SIG-M5 treated with dmso at 0.1 percent for 504 hours (cell line): ENCODE results near the gene YOD1.
"Not testable (repeated sequence)": the region's sequence is repeated elsewhere in the genome, so short reads cannot be mapped to it uniquely, and the experiment has no call there.

Experiments
- DNase-seq: peaks from one replicate; lab custom pipeline; 2025; ENCODE audit not compliant: unreplicated experiment; lab: John Stamatoyannopoulos, UW

YOD1 gene

GRCh38 chr1:207050480-207051190 lies 373 bp downstream of the YOD1 start:
- peak; percentile 17 for DNase-seq

DNA sequence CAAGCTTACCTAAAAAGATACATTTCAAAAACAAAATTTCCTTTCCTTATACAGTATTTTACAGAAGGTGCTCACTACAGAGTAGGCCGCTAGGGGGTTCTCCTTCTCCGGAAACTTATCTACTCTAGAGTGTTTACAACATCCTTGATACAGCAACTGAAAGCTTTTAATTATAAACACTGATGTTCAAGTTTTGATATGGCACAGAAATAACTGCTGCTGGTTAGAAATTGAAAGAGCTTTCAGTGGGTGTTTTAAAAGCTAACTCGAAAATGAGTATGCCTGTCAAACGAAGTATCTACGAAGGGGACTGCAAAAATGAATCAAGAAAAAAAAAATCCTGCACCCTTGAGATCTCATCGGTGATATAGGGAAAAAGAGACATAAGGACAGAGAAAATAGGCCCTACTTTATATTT lies 1.0 kb downstream of the YOD1 start:
- DNase-seq: peak; percentile 79

- no peak for DNase-seq
Measured at GRCh38 chr1:207049514-207049913, 1.5 kb downstream of the YOD1 start.

GRCh38 chr1:207049054-207049453 lies 2.0 kb downstream of the YOD1 start:
- DNase-seq: no peak

GRCh38 chr1:207048041-207048440 lies 3.0 kb downstream of the YOD1 start:
- no peak for DNase-seq

DNA sequence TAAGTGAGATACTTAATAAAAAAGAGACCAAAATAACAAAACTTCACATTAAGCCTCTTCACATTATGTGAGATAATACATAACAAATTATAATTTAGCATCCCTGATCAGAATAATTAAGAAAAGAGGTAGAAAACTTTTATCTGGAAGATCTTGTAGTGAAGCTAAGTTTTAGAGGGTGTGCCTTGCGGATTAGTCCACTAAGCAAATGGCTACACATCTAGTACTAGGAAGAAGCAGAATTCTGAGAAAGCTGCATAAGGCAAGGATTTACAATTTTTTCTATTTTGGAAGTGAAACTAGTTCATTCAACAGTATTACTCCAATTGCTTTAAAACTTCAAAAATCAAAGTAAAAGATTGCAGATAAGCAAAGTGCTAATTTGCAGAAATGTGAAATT lies 3.5 kb downstream of the YOD1 start:
- no peak for DNase-seq

- no peak for DNase-seq
Measured at GRCh38 chr1:207045453-207045852, 5.6 kb downstream of the YOD1 start.

- DNase-seq: not testable (repeated sequence)
Measured at GRCh38 chr1:207041397-207041796, 9.6 kb downstream of the YOD1 start.

- DNase-seq: no peak
Measured at GRCh38 chr1:207040181-207040533, 10.9 kb downstream of the YOD1 start.

- DNase-seq: no peak
Measured at GRCh38 chr1:207039380-207040180, 11.4 kb downstream of the YOD1 start.

DNA sequence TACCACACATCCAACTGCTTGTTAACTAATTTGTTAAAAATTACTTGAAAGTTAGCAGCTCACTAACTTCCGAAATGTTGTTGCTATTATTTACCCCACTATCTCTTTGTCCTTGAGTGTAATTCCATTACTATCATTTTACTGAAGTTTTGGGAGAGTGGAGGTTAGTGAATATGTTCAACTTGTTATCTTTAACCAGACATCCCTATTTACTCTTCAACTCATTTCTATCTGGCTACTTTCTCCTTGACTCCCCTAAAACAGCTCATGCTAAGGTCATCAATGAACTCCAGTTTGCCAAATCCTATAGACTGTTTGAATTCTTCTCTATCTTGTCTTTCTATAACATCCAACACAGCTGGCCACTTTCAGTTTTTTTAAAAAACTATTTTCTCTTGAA lies 14.1 kb downstream of the YOD1 start:
- DNase-seq: no peak

DNA sequence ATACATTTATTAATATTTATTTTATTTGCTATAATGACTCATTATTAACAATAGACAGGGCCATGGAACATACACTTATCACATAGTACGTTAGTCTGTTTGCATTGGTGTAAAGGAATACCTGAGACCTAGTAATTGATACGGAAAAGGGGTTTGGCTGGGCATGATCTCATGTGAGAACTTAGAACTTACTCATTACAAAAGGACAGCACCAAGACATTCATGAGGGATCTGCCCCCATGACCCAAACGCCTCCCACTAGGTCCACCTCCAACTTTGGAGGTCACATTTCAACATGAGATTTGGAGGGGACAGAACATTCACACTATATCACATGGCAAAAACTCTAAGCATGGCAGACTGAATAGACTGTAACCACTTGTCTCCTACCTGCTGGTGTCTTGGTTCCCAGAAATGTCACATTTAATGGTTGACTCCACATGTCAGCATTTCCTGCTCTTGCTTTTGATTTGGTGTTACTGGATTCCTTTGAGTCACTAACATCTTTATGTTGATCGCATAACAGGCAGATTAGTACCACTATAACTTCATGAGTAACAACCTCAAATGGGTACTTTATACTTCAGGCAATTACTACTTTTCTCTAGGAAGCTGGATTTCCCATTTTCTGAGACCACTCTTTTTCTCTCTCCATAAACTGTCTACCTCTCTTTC lies 15.0 kb downstream of the YOD1 start:
- no peak for DNase-seq

GRCh38 chr1:207034998-207035397 lies 16.0 kb downstream of the YOD1 start:
- no peak for DNase-seq

DNA sequence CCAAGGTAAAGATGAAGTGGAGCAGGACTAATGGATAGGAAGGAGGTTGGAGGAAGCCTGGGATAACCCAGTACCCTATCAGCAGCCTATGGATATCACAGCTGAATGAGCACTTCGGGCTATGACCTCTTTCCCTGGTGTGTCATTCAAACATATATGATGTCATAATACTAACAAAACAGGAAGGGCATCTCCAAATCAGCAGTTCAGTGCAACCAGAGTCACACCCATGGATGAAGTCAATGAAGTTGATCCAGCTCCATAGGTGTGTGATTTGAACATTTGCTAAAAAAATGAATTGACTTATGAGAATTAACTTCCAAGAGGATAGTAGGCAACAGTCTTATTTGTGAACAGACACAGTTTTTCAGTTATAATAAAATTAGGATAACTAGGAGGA lies 16.8 kb downstream of the YOD1 start:
- no peak for DNase-seq

- DNase-seq: no peak
Measured at GRCh38 chr1:207033302-207033701, 17.7 kb downstream of the YOD1 start.

GRCh38 chr1:207032528-207033017 lies 18.4 kb downstream of the YOD1 start, which contains the start of gene C1orf116:
Gene C1orf116 (minus strand): TSS chr1:207032756. CDS start chr1:207027598, 5,158 bp downstream.
- DNase-seq: peak; percentile 71

GRCh38 chr1:207031632-207032264 lies 19.3 kb downstream of the YOD1 start:
- DNase-seq: no peak

GRCh38 chr1:207031016-207031415 lies 20.0 kb downstream of the YOD1 start:
- no peak for DNase-seq

- DNase-seq: no peak
Measured at GRCh38 chr1:207030522-207031009, 20.4 kb downstream of the YOD1 start.

DNA sequence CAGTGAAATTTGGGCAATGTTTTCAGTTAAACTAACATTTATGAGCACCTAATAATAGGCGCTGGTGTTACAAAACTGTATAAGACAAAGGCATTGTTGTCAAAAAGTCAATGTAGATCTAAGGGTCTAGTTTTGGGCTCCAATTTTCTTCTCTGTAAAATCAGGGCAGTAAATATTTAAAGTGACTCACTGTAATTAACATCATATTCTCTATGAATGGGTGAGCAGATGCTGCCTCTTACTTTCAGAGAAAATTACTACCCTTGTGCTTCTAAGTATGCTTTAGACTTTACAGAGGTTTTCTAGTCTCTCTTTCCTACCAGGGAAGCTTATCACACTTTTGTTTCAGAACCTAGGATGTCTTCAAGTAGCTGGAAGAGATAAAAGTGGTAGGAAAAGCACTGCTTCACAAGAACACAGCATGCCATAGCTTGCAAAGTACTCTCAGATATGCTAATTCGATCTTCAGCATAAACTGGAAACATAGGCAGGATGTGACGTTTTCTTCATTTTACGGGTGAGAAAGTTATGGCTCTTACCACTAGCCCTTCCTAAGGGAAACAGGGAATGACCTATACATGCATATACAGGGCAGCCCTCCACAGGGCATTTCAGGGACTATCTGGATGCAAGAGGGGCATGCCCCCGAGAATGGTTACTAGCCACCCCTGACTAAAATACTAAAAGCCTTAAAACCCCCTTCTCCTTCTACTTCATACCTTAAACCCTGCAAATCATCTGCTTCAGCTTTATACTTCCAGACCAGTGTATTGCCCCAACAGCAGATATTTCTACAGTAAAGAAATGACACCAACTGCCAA lies 21.1 kb downstream of the YOD1 start:
- DNase-seq: no peak
